Suprapubic skin (tissue), 3 donors: ENCODE data around the gene PRKAG2.

Experiments used
- EP300 ChIP-seq: sonication (generic); formaldehyde crosslinking; IDR thresholded peaks from one replicate; pipeline ENCODE4 v1.6.1; 2017; ENCODE audit warnings: antibody characterized with exemption
- POLR2A ChIP-seq, 2 donors: fragments of 450-650 bp; IDR thresholded peaks; one replicate each; pipeline ENCODE4 v1.6.1; 2017; ENCODE audit warnings: antibody characterized with exemption in 2 of 2, mild to moderate bottlenecking in 2 of 2, moderate library complexity in 2 of 2
- TF ChIP-seq, protein P1 (sequence below), 2 donors: fragments of 200-600 bp in 1 of 2; fragments of 450-650 bp in 1 of 2; sonication (generic) in 1 of 2; IDR thresholded peaks; one replicate each; pipeline ENCODE4 v1.5.1; 2016 to 2019; ENCODE audit warnings: antibody characterized with exemption in 2 of 2, mild to moderate bottlenecking in 1 of 2, moderate library complexity in 1 of 2

DNA sequence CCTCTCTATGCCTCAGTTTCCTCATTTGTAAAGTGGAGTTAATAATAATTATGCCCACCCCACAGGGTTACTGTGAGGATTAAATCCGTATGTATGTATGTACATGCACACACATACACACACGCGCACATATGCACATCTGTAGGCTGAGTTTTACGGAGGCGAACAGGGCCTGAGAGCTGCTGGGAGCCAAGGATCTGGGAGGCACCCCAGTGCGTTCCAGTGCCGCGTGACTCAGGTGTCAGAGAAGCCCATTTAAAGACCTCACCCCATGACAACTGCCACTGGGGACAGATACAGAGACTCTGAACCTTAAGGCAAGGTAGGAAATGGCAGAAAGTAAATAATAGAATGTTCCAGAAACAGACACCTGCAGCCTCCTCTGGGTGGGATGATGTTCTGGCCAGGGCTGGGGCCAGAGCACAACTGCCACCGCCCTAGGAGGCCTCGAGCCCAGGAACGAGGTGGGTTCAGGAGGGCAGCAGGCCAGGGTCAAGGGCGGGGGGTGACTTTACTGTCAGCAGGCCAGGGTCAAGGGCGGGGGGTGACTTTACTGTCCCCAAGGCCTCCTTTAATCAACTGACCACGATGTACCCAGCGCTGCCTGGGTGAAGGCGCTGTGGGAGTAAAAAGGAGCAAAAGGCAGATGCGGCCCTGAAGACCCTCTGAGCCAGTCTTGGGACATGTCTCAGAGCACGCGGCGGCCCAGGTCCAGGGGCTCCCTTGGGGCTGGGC, 54.9 kb downstream of the PRKAG2 start:
- TF ChIP-seq EP300, result no peak
- TF ChIP-seq, protein P1, sequence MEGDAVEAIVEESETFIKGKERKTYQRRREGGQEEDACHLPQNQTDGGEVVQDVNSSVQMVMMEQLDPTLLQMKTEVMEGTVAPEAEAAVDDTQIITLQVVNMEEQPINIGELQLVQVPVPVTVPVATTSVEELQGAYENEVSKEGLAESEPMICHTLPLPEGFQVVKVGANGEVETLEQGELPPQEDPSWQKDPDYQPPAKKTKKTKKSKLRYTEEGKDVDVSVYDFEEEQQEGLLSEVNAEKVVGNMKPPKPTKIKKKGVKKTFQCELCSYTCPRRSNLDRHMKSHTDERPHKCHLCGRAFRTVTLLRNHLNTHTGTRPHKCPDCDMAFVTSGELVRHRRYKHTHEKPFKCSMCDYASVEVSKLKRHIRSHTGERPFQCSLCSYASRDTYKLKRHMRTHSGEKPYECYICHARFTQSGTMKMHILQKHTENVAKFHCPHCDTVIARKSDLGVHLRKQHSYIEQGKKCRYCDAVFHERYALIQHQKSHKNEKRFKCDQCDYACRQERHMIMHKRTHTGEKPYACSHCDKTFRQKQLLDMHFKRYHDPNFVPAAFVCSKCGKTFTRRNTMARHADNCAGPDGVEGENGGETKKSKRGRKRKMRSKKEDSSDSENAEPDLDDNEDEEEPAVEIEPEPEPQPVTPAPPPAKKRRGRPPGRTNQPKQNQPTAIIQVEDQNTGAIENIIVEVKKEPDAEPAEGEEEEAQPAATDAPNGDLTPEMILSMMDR (IDR thresholded peaks at IDR 0.05), result no peak
- TF ChIP-seq POLR2A (IDR thresholded peaks at IDR 0.05), result no peak
